IMR-90 (cell line): ENCODE data around the gene RPL23.

Experiments used
- BHLHE40 ChIP-seq: fragments of 150-350 bp; IDR thresholded peaks from 2 replicates; pipeline ENCODE4 v1.6.1; 2016; ENCODE audit warnings: mild to moderate bottlenecking, low read depth, low read length
- CEBPB ChIP-seq: IDR thresholded peaks from 2 replicates; pipeline ENCODE4 v1.6.1; 2012; ENCODE audit warnings: low read depth, low read length, improper control_type of control experiment
- CHD1 ChIP-seq: IDR thresholded peaks from 2 replicates; pipeline ENCODE4 v1.6.1; 2012; ENCODE audit warnings: low read depth, low read length, improper control_type of control experiment
- MAFK ChIP-seq: IDR thresholded peaks from 2 replicates; pipeline ENCODE4 v1.6.1; 2012; ENCODE audit warnings: low read depth, low read length, improper control_type of control experiment
- MAZ ChIP-seq: IDR thresholded peaks from 2 replicates; pipeline ENCODE4 v1.6.1; 2012; ENCODE audit warnings: low read depth, mild to moderate bottlenecking, low read length, improper control_type of control experiment, moderate library complexity, borderline replicate concordance
- MXI1 ChIP-seq: IDR thresholded peaks from 2 replicates; pipeline ENCODE4 v1.6.1; 2012; ENCODE audit warnings: low read depth, mild to moderate bottlenecking, low read length, moderate library complexity, borderline replicate concordance
- POLR2A ChIP-seq: IDR thresholded peaks from 2 replicates; pipeline ENCODE4 v1.6.1; 2012; ENCODE audit warnings: mild to moderate bottlenecking, low read depth, low read length
- RAD21 ChIP-seq: IDR thresholded peaks from 2 replicates; pipeline ENCODE4 v1.6.1; 2012; ENCODE audit warnings: low read length, improper control_type of control experiment
- TF ChIP-seq, protein P1 (sequence below): conservative IDR thresholded peaks from 2 replicates; pipeline ENCODE4 v1.5.1; 2012; ENCODE audit warnings: mild to moderate bottlenecking, low read depth, low read length, improper control_type of control experiment
- TF ChIP-seq, protein P2 (sequence below): fragments of 150-350 bp; IDR thresholded peaks from 2 replicates; pipeline ENCODE4 v1.6.1; 2016; ENCODE audit warnings: low read depth, mild to moderate bottlenecking, low read length, moderate library complexity, borderline replicate concordance
- TF ChIP-seq, protein P3 (sequence below): fragments of 150-350 bp; IDR thresholded peaks from 2 replicates; pipeline ENCODE4 v1.6.1; 2017; ENCODE audit warnings: mild to moderate bottlenecking, antibody characterized with exemption, low read length, low read depth

DNA sequence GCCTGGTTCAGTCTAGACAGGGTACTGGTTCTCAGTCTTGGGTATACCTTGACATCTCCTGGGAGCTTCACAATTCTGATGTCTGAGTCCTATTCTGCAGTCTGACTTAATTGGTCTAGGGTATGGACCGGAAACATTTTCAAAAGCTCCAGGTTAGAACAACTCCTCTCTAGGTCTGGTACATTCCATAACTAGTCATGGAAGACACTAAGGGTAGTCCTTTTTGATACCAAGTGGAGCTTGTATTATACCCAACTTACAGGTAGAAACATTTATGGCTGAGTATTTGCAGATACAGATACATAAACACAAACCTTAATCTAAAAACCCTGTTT is 5.0 kb downstream of the RPL23 start:
- TF ChIP-seq, protein P1, sequence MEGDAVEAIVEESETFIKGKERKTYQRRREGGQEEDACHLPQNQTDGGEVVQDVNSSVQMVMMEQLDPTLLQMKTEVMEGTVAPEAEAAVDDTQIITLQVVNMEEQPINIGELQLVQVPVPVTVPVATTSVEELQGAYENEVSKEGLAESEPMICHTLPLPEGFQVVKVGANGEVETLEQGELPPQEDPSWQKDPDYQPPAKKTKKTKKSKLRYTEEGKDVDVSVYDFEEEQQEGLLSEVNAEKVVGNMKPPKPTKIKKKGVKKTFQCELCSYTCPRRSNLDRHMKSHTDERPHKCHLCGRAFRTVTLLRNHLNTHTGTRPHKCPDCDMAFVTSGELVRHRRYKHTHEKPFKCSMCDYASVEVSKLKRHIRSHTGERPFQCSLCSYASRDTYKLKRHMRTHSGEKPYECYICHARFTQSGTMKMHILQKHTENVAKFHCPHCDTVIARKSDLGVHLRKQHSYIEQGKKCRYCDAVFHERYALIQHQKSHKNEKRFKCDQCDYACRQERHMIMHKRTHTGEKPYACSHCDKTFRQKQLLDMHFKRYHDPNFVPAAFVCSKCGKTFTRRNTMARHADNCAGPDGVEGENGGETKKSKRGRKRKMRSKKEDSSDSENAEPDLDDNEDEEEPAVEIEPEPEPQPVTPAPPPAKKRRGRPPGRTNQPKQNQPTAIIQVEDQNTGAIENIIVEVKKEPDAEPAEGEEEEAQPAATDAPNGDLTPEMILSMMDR = no peak
- TF ChIP-seq BHLHE40 = no peak
- TF ChIP-seq RAD21 = no peak
- TF ChIP-seq, protein P2, sequence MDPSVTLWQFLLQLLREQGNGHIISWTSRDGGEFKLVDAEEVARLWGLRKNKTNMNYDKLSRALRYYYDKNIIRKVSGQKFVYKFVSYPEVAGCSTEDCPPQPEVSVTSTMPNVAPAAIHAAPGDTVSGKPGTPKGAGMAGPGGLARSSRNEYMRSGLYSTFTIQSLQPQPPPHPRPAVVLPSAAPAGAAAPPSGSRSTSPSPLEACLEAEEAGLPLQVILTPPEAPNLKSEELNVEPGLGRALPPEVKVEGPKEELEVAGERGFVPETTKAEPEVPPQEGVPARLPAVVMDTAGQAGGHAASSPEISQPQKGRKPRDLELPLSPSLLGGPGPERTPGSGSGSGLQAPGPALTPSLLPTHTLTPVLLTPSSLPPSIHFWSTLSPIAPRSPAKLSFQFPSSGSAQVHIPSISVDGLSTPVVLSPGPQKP = no peak
- TF ChIP-seq, protein P3, sequence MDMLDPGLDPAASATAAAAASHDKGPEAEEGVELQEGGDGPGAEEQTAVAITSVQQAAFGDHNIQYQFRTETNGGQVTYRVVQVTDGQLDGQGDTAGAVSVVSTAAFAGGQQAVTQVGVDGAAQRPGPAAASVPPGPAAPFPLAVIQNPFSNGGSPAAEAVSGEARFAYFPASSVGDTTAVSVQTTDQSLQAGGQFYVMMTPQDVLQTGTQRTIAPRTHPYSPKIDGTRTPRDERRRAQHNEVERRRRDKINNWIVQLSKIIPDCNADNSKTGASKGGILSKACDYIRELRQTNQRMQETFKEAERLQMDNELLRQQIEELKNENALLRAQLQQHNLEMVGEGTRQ = no peak
- TF ChIP-seq MAFK = no peak
- no peak for TF ChIP-seq CHD1
- TF ChIP-seq POLR2A = 0 out of 2 replicates have a peak, but pooled peaks have one; percentile 25
- no peak for TF ChIP-seq MAZ
- TF ChIP-seq CEBPB = no peak
- TF ChIP-seq MXI1 = no peak
